HepG2 (cell line): ENCODE data around the gene LPIN3.

Experiments used
- CREB3 ChIP-seq: sonication (generic); formaldehyde crosslinking; IDR thresholded peaks from 2 replicates; pipeline ENCODE4 v1.5.0; 2020; ENCODE audit warnings: missing genetic modification reagents
- CTCF ChIP-seq: sonication (generic); formaldehyde crosslinking; IDR thresholded peaks from 2 replicates; pipeline ENCODE4 v1.5.0; 2020; ENCODE audit warnings: mild to moderate bottlenecking, missing genetic modification reagents, moderate library complexity
- SP2 ChIP-seq: sonication (generic); formaldehyde crosslinking; IDR thresholded peaks from 2 replicates; pipeline ENCODE4 v1.5.1; 2020; ENCODE audit warnings: mild to moderate bottlenecking, missing genetic modification reagents
- ZFP91 ChIP-seq: sonication (generic); formaldehyde crosslinking; IDR thresholded peaks from 2 replicates; pipeline ENCODE4 v1.9.0; 2022; ENCODE audit warnings: missing genetic modification reagents, mild to moderate bottlenecking, borderline replicate concordance

GRCh38 chr20:41307021-41307420 is 33.6 kb upstream of the LPIN3 start:
- TF ChIP-seq SP2 (CRISPR knock-in tag) (no peak), ZFP91 (CRISPR knock-in tag) (no peak), CREB3 (CRISPR knock-in tag) (no peak), CTCF (CRISPR knock-in tag) (no peak)
